IPS DF 6.9 (cell line): Measurements from ENCODE around the gene CLK1.

Source experiments
- DNase-seq: peaks from one replicate; pipeline ENCODE4 v3.0.0-alpha.2; 2013; ENCODE audit warnings: low read depth, low spot score
- H3K27ac ChIP-seq: one replicate; pipeline ENCODE4 v1.5.1; 2013; ENCODE audit warnings: low read length, control low read depth
- H3K27me3 ChIP-seq: 2 replicates; pipeline ENCODE4 v1.6.1; 2013; ENCODE audit warnings: mild to moderate bottlenecking, low read length; ENCODE audit not compliant: control insufficient read depth, insufficient read depth
- H3K36me3 ChIP-seq: 2 replicates; pipeline ENCODE4 v1.6.1; 2013; ENCODE audit warnings: low read length; ENCODE audit not compliant: control insufficient read depth, insufficient read depth
- H3K4me1 ChIP-seq: 2 replicates; pipeline ENCODE4 v1.6.1; 2013; ENCODE audit warnings: low read length; ENCODE audit not compliant: control insufficient read depth, insufficient read depth
- H3K4me3 ChIP-seq: 2 replicates; pipeline ENCODE4 v1.5.1; 2013; ENCODE audit warnings: mild to moderate bottlenecking, low read length
- H3K9me3 ChIP-seq: 2 replicates; pipeline ENCODE4 v1.6.1; 2013; ENCODE audit warnings: low read length, inconsistent platforms; ENCODE audit not compliant: control insufficient read depth, insufficient read depth
- WGBS: extraction: QIAGEN DNeasy Blood & Tissue Kit; methylation state at CpG from one replicate; pipeline ENCODE4 v1.1.7; 2013; ENCODE audit warnings: mixed read lengths, missing lambda C conversion rate; ENCODE audit not compliant: insufficient read length, insufficient coverage; 5-methylcytosine and 5-hydroxymethylcytosine counted together

Gene CLK1

GRCh38 chr2:200811333-200812121, 52.9 kb downstream of the CLK1 start, which contains the start of gene BZW1:
Gene BZW1, plus strand, starts transcription at chr2:200811910. Its CDS starts 1,308 bp downstream, at chr2:200813218.
- H3K9me3 ChIP-seq, result no peaks in the 10 kb centered on the region
- H3K27me3 ChIP-seq, result no peaks in the 10 kb centered on the region
- H3K4me1 ChIP-seq, result peaks cover 2% of the 10 kb centered on the region; the same call in 1 of the 2 replicates
- no peak within 1 kb of the TSS for H3K27ac ChIP-seq
- no CpG with 5 or more reads among the region's 75 CpGs for WGBS
- peak; percentile 88 for DNase-seq
- peaks cover 10% of the 10 kb centered on the region; the same call in 1 of the 2 replicates for H3K36me3 ChIP-seq
- H3K4me3 ChIP-seq, result peak within 1 kb of the TSS; percentile 99

GRCh38 chr2:200810998-200811332, 53.5 kb downstream of the CLK1 start:
- peak overlapping the region; percentile 32; the same call in 1 of the 2 replicates for H3K4me3 ChIP-seq
- peaks cover 8% of the 10 kb centered on the region; the same call in 1 of the 2 replicates for H3K36me3 ChIP-seq
- peaks cover 2% of the 10 kb centered on the region; the same call in 1 of the 2 replicates for H3K4me1 ChIP-seq
- no peak for DNase-seq
- no peak overlapping the region for H3K27ac ChIP-seq
- WGBS, result no CpG with 5 or more reads among the region's 11 CpGs
- no peaks in the 10 kb centered on the region for H3K9me3 ChIP-seq
- no peaks in the 10 kb centered on the region for H3K27me3 ChIP-seq

GRCh38 chr2:200810252-200810997, 54.0 kb downstream of the CLK1 start:
- no peak for DNase-seq
- WGBS, result no CpG with 5 or more reads among the region's 6 CpGs
- H3K9me3 ChIP-seq, result no peaks in the 10 kb centered on the region
- no peaks in the 10 kb centered on the region for H3K27me3 ChIP-seq
- peaks cover 2% of the 10 kb centered on the region; the same call in 1 of the 2 replicates for H3K4me1 ChIP-seq
- no peak overlapping the region for H3K27ac ChIP-seq
- peak overlapping the region; percentile 32; the same call in 1 of the 2 replicates for H3K4me3 ChIP-seq
- peaks cover 6% of the 10 kb centered on the region; the same call in 1 of the 2 replicates for H3K36me3 ChIP-seq

- H3K4me1 ChIP-seq, result peaks cover 2% of the 10 kb centered on the region; the same call in 1 of the 2 replicates
- no peaks in the 10 kb centered on the region for H3K9me3 ChIP-seq
- H3K36me3 ChIP-seq, result peaks cover 6% of the 10 kb centered on the region; the same call in 1 of the 2 replicates
- H3K27ac ChIP-seq, result no peak overlapping the region
- WGBS, result no CpG with 5 or more reads among the region's 7 CpGs
- DNase-seq, result no peak
- no peak overlapping the region for H3K4me3 ChIP-seq
- H3K27me3 ChIP-seq, result no peaks in the 10 kb centered on the region
Observed at GRCh38 chr2:200809506-200810251, 54.8 kb downstream of the CLK1 start.
